GM12873 (cell line): ENCODE measurements around the gene DAPL1.

Experiments
- CTCF ChIP-seq: IDR thresholded peaks from 2 replicates; pipeline ENCODE4 v1.5.1; 2012; ENCODE audit warnings: low read depth, mild to moderate bottlenecking, moderate library complexity, low read length, control low read depth; ENCODE audit not compliant: insufficient read depth; ENCODE audit errors: missing control alignments

The DAPL1 gene, protein sequence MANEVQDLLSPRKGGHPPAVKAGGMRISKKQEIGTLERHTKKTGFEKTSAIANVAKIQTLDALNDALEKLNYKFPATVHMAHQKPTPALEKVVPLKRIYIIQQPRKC

DNA sequence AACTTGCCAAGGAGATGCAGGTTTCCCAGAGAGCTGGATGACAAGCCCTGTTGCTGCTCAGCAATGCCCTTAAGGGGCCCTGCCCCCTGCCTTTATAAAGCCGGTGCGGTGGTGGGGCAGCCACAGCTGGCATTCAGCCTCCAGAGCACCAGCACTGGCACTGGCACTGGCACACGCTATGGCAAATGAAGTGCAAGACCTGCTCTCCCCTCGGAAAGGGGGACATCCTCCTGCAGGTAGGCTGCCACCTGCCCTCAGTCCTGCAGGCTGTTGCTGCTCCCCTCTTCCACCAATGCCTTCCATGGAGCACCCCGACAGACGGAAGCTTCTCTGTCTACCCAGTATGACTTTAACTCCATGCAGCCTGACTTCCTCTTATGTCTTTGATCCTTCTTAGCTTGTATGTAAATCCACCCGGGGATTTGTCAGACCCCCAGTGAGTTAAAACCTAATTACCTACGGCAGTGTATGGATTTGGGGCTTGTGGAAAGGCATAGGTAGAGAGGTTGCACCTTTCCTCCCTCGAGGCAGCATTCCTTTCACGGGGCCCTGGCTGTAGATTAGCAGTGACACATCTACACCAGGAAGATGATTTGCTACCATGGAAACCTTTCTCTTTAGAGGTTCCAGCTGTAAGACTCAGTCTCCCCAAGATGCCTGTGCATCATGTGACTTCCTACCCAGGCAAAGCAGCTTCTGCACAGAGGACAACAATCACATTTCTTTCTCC is at the start of gene DAPL1:
DAPL1 (plus strand) TSS at position 123 of the 730 bp plus-strand sequence; CDS start at position 179, 56 bp downstream.
- TF ChIP-seq CTCF = no peak

DNA sequence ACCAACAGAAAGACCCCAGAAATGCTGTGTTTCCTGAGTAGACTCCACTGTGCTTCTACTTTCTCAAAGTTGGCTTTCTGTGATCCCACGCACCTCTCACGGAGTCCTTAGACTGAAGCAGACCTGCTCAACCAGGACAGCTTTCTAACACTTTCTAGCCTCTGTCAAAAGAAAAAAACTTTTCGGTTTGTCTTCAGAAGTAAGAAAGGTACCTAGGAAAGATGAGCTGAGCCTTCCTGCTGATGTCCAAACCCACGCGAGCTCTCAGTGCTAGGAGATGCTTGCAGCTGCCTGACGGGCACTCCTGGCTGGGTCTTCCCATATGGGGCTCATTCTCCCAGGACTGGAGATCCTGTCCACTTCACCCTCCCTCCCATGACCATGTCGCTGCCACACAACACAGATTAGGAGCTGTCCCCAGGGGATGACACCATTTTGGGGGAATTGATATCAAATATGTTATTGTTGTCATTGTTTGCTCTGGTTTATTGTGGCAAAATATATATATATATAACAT is 49.2 kb upstream of the DAPL1 start:
- TF ChIP-seq CTCF = no peak

DNA sequence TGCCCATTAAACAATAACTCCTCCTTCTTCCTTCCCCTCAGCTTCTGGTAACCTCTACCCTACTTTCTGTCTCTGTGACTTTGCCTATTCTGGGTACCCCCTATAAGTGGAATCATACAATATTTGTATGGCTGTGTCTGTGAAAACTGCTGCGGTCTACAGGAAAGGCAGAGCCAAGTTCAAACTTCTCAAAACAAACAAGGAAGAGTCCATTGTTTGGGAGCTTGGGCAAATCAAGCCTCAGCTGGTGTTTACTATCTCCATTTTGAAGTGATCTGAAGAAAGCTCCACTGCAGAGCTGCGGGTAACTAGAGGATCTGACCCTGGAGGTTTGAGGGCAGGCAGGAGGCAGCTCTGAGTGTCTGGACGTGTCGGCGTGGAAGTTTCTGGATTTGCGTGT is 48.6 kb upstream of the DAPL1 start:
- TF ChIP-seq CTCF = no peak

DNA sequence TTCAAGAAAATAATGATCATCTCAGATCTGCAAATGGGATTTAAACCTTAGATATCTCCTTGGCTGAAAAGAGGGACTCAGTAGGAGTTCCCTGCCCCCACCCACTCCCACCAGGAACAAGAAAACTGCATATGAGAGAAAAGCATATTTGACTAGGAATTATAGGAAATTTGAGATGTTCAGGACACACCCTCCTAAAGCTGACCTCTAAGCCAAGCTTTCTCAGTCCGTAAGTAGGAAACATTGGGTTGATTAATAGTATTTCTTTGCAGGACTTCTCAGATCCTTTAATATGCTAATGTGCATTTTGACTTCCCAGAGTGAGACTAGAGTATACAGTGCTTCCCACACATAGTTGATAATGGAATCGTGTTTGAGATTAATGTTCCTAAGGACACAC is 47.8 kb upstream of the DAPL1 start:
- no peak for TF ChIP-seq CTCF

DNA sequence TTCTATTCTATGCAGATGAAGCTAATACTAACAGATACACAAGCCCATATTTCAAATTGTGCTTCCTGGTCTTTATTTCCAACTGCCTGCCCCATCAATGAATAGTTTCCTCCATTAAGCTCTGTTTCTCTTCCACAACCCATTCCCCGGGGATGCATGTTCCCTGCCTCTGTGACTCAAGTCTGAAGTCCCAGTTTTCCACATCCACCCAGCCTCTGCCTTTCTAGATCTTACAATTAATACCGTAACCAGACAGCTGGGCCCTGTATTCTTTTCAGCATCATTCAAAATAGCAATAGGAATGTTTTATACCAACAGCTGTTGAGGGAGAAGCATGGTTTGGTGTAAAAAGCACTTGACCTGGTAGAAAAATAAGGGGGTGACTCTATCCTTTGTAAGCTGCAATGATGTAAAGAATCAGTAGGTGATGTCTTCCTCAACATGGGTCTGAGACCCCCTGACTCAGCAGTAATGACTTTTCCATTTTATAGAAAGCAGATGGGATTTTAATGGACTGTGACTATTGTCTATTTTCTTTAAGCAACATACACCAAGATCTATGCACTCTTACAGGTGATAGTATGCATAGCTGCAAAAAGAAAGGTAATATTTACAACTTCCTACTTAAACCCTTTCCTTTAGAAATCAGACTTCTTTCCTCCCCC is 46.1 kb upstream of the DAPL1 start:
- TF ChIP-seq CTCF = no peak

DNA sequence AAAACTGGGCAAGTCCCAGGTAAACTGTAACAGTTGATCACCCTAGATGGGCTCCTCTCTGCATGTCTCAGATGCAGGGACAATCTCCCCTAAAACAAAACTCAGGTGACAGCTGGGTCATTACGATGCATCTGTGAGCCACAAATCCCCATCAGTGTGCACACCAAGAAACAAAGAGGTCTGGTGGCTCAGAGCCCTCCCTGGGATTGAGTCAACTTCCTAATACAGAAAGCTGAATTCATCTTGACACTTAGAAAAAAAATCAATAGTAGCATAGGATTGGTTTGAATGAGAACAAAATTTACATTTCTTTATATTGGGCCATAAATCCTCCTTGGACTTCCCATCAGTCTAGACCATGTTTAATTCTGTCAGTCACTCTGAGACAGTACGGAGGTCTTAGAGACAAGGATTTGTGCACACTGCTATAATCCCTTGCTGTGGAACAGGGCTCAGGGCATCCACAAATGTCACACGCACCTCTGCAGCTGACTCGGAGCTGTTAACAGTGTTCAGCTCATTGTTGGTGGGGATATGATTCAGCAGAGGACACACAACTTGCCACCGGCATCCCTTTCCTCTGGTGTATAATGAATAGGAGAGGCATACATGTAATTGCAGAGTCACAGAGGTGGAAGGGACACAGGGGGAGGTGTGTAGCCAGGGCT is 44.5 kb upstream of the DAPL1 start:
- no peak for TF ChIP-seq CTCF
